Glomerular endothelial cell (primary cell): ENCODE results near the gene GOSR2. TPM values are rescaled to one million over a fixed set of nuclear protein-coding genes. Genes with fewer than 3 reads are reported as not detected.
"Not testable (repeated sequence)": the region's sequence is repeated elsewhere in the genome, so short reads cannot be mapped to it uniquely, and the experiment has no call there.

ENCODE experiments used
- DNase-seq: peaks from one replicate; pipeline ENCODE4 v3.0.0-alpha.2; 2011; ENCODE audit warnings: low read depth, low spot score; ENCODE audit errors: extremely low read depth
- total RNA-seq: library from RNA; depleted of rRNA; stranded (reverse); fragments of >200 nt; gene quantifications from 2 replicates; pipeline ENCODE4 v1.2.3, GENCODE V29; 2015

The GOSR2 gene
- total RNA-seq, 1 donor from 2014 or later: 44.5 TPM

DNA sequence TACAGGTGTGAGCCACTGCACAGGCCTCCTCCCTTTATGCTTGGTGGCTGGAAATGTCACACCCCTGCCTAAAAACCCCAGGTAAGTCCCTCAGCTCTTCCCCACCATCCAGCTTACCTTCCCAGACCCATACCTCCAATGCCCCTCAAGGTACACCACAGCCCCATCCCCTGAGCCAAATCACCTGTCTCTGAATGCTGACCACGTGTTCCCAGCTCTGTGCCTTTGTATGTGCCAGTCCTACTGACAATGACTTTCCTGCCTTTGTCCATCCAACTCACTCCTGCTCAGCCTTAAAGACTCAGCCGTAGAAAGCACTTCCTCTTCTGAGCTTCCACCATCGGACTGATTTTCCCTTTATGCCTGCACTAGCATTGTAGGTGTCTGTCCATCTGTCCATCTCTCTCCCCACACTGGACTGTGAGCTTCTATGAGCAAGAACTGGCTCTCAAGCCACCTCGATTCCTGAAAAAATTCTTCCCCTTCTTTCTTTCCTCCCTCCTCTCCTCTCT lies 30.7 kb upstream of the GOSR2 start:
- DNase-seq: no peak

GRCh38 chr17:46894024-46894423 lies 28.9 kb upstream of the GOSR2 start:
- DNase-seq: no peak

DNA sequence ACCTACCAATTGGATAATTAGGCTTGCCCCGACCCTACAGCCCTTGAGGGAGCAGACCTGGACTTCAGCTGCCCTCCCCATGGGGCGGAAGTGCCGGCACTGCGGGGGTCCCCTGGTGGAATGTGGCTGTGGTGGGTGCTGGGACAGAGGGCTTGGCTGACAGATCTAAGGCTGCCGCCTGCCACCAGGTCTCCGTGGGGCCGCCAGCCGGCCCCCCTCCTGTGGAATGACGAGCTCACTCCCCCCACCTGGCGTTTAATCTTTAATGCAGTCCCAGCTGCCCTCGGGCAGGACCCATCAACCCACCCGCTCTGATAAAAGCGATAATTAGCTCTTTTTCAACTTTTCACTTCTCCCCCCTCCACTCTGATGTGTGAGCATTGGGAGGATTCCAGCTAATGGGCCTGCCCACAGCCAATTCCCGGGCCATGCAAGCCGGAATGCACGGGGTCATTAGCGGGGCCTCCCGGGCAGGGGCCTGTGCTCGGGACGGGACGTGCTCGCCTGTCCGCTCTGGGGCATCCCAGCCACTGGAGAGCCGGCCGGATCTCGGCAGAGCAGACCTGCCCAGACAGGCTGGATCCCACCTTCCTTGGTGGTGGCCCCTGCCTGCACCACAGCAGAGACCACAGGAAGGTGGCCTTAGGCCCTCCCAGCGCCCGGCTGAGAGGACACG lies 28.3 kb upstream of the GOSR2 start:
- no peak for DNase-seq

DNA sequence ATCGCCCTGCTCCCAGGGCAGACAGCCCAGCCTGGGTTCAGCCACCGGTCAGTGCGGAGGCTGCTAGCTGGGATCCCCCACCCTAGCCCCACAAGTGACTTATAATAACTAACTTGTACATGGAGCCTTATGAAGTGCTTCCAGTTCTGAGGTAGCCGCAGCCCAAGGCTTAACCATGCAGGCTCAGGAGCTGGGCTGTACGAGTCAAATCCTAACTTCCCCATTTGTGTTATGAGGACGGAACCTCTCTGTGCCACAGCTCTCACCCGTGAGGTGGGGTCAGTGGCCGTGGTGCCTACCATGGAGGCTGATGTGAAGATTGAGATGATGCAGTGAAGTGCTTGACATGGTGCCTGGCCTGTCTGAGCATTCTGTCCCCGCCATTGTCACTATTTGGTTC lies 27.8 kb upstream of the GOSR2 start:
- no peak for DNase-seq

- DNase-seq: no peak
These were observed 26.0 kb upstream of the GOSR2 start for GRCh38 chr17:46896991-46897390.

DNA sequence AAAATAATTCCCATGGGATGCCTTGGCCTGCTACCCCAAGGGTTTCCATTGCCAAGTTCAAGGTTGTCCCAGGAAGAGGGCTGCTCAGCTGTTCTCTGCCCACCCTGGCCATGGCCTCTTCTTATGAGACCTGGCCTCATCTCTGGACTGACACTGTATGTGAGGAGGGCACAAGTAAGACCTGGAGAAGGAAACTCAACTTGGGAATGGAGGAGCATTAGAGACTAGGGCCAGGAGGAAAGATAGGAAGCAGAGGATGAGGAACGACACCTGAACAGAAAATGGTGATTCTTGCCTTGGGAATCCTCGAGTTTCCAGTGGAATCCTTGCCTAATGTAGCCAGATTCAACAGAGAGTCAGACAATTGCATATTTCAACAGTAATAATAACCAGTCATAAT lies 24.6 kb upstream of the GOSR2 start:
- no peak for DNase-seq

- no peak for DNase-seq
These were observed 24.1 kb upstream of the GOSR2 start for GRCh38 chr17:46898860-46899259.

GRCh38 chr17:46901291-46901690 lies 21.7 kb upstream of the GOSR2 start:
- DNase-seq: no peak

- no peak for DNase-seq
These were observed 18.9 kb upstream of the GOSR2 start for GRCh38 chr17:46903762-46904672.

DNA sequence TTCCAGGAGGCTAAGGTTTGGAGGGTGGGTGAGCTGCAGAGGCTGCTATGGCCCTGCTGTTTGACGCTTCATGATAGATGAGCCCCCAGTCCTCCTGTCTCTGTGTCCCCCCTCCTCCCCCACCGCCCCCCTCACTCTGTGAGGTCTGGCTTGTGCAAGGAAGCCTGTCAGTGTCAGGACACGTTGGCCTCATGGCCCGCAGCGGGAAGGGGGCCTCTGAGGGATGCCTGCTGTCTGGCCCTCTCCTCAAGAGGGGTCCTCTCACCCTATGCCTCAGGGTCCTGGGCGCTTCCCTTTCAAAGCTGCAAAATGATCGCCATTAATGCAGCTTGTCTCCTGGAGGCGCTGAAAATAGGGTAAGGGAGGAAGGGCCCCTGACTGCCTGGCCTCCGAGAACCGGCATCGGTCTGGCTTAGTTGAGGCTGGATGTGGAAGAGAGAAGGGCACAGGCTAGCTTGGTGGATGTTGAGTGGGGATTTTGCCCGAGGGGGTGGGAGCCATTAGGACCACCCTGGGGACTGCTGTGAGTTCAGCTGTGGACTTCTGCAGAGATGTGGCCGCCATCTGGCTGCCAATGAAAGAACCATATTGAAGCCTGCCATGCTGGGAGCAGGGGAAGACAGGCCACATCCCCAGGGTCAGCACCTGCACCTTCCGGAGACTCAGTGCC lies 14.8 kb upstream of the GOSR2 start:
- DNase-seq: no peak

DNA sequence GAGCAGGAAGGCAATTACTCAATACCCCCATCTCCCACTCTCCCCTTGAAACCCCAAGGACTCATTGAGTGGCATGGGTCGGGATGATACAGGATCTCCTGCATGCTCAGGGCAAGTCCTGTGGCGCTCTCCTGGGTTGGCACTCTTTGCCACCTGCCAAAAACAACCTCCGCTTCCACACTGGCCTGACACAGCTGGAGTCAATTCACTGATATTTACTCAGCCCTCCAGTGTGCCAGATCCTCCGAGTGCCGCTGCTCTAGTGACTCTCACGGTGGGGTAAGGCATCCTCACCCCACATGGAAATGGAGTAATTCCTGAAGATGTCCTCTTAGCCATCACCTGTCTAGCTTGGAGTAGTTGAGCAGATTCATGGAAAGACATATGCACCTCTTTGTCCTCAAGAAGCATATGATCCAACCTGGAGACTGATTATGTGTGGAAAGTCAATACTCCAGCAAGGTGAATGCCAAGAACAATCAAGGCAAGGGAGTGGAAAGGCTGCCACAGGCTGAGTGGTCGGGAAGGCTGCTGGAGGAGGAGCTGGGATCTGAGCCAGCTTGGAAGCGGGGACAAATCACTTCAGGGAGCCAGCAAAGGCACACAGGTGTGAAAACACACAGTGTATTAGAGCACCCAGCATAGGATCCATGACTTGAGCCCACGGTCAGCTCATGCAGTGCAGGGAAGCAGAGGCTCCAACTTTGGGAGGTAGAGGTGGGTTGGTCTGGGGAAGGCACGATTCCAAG lies 12.6 kb upstream of the GOSR2 start:
- no peak for DNase-seq

- DNase-seq: no peak
These were observed 11.6 kb upstream of the GOSR2 start for GRCh38 chr17:46911311-46911710.

- no peak for DNase-seq
These were observed 7.4 kb upstream of the GOSR2 start for GRCh38 chr17:46915596-46915995.

DNA sequence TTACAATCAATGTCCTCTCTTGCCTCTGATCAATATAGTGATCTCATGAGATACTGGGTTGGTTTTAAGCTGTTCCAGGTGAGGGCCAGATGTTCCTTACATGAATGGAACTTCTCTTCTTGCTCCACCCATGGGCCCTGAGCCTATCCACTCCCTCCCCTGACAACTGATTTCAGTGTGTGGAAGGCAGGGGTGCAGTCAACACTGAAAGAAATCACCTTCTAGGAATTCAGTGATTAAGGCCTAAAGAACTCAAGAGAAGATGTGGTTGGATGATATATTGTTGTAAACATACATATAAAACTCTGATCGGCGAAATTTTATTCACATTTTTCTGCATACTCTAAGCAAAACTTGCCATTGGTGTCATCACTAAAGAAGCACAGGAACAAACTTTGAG lies 6.7 kb upstream of the GOSR2 start:
- DNase-seq: no peak

DNA sequence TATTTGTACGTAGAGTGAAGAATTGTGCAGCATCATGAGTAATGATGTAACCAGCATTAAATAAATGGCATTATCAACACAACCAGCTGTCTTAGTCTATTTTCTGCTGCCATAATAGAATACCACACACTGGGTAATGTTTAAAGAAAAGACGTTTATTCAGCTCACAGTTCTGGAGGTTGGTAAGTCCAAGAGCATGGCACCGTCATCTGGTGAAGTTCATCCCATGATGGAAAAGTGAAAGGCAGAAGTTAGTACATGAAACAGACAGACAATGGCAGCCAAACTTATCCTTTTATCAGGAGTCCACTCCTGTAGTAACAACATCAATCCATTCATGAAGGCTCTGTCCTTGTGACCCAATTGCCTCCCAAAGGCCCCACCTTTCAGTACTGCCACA lies 6.3 kb upstream of the GOSR2 start:
- DNase-seq: no peak

DNA sequence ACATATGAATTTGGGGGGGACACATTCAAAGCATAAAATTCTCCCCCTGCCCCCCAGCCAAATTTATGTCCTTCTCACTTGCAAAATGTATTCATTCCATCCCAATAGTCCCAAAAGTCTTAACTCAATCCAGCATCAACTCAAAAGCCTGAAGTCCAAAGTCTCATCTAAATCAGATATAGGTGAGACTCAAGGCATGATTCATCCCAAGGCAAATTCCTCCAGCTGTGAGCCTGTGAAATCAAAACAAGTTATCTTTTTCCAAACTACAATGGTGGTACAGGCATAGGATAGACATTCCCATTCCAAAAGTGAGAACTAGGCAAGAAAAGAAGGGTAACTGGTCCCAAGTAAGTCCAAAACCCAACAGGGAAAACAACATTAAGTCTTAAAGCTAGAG lies 5.9 kb upstream of the GOSR2 start:
- DNase-seq: no peak

DNA sequence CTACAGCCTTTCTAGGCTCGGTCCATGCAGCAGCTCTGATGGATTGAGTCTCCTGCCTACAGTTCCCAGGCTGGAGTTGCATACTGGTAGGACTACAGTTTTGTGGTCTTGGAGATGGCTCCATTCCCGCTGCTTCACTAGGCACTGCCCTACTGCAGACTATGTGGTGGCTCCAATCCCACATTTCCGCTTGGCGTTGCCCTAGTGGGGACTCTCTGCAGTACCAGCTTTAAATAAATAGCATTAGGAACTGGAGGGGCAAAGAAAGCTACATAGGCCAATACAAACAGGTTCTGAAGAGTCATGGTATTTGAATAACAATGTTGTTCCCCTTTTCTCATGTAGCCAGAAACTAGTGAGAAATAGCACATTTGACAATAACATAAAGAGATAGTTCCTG lies 5.4 kb upstream of the GOSR2 start:
- DNase-seq: no peak

DNA sequence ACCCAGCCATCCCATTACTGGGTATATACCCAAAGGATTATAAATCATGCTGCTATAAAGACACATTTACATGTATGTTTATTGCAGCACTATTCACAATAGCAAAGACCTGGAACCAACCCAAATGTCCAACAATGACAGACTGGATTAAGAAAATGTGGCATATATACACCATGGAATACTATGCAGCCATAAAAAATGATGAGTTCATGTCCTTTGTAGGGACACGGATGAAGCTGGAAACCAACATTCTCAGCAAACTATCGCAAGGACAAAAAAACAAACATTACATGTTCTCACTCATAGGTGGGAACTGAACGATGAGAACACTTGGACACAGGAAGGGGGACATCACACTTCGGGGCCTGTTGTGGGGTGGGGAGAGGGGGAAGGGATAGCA lies 998 bp upstream of the GOSR2 start:
- not testable (repeated sequence) for DNase-seq

GRCh38 chr17:46922487-46922803 lies 515 bp upstream of the GOSR2 start:
- no peak for DNase-seq

GRCh38 chr17:46925185-46925868 lies 2.4 kb downstream of the GOSR2 start:
- no peak for DNase-seq
